ENCODE results near the gene SPTB. TPM values are rescaled to one million over a fixed set of nuclear protein-coding genes. Genes with fewer than 3 reads are reported as not detected.

The SPTB gene
- total RNA-seq, 1 donor from 2014 or later = 3.0 TPM

DNA sequence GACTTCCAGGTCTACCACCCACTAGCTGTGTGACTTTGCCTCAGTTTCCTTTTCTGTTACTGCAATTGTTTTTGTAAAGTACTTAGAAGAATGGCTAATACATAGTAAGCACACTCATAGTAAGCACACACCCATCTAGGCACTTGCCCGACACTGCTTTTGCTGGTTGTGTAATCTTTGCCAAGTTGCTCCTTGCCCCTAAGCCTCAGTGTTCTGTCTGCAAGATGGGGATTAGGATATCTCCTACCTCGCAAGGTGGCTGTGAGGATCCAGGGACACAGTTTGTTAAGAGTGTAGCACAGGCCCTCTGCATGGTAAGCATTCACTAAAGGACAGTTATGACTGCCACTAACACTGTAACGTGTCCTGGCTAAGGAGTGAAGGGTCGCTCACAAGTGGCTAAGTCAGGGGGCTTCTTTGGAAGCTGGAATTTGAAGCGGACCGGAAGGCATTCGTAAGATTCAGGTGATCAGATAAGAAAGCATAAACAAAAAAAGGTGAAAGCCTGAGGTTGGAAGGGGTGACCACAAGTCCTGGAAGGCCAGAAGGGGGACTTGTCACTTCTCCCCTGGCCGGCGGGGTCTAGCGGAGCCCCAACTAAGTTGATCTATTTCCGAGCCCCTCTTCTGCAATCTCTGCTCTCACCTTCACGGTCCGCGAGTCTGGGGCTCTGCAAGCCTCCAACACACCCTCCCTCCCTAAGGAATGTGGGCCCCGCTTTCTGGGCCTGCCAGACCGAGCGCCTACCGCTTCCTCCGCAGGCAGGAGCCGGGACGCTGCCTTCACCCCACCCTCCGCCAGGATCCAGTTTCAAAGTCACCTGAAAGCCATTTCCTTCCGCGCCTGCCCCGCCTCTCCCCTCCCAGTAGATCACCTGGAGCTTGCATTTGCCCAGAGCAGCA, 177.0 kb downstream of the SPTB start:
- intact Hi-C loops (cut with DNase I) = no loop called here
- Histone ChIP-seq H3K4me1 (peaks cover 34% of the 10 kb centered on the region), H3K27ac (no peak overlapping the region), H3K36me3 (no peaks in the 10 kb centered on the region), H3K4me3 (peak overlapping the region; percentile 70), H3K9me3 (no peaks in the 10 kb centered on the region), H3K27me3 (no peaks in the 10 kb centered on the region)
- TF ChIP-seq, protein P1, sequence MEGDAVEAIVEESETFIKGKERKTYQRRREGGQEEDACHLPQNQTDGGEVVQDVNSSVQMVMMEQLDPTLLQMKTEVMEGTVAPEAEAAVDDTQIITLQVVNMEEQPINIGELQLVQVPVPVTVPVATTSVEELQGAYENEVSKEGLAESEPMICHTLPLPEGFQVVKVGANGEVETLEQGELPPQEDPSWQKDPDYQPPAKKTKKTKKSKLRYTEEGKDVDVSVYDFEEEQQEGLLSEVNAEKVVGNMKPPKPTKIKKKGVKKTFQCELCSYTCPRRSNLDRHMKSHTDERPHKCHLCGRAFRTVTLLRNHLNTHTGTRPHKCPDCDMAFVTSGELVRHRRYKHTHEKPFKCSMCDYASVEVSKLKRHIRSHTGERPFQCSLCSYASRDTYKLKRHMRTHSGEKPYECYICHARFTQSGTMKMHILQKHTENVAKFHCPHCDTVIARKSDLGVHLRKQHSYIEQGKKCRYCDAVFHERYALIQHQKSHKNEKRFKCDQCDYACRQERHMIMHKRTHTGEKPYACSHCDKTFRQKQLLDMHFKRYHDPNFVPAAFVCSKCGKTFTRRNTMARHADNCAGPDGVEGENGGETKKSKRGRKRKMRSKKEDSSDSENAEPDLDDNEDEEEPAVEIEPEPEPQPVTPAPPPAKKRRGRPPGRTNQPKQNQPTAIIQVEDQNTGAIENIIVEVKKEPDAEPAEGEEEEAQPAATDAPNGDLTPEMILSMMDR (IDR thresholded peaks at IDR 0.05) = no peak
- ATAC-seq (peak; percentile 52), DNase-seq (peak; percentile 82)

DNA sequence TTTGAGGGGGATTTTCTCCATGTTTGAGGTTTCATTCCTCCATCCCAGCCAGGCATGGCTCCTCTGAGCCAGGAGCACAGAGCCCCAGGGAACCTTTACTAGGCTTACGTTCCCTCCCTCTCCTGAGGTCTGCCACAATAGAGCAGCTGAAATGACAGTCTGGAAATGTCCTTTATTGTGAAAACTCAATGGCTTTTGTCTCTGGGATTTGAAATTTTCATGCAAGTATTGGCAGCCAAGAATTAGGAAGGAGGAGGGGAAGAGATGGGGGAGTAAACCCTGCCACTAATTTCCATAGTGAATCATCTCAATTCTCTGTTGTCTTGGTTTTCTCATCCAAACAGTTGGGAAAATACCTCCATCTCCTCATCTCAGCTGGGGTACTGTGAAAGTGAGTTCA, 178.0 kb downstream of the SPTB start:
- Histone ChIP-seq H3K4me3 (no peak overlapping the region), H3K27ac (no peak overlapping the region), H3K27me3 (no peaks in the 10 kb centered on the region), H3K4me1 (peaks cover 34% of the 10 kb centered on the region), H3K9me3 (no peaks in the 10 kb centered on the region), H3K36me3 (no peaks in the 10 kb centered on the region)
- TF ChIP-seq, protein P1 (IDR thresholded peaks at IDR 0.05) = no peak
- ATAC-seq (no peak), DNase-seq (no peak)
- intact Hi-C loops (cut with DNase I) = no loop called here

DNA sequence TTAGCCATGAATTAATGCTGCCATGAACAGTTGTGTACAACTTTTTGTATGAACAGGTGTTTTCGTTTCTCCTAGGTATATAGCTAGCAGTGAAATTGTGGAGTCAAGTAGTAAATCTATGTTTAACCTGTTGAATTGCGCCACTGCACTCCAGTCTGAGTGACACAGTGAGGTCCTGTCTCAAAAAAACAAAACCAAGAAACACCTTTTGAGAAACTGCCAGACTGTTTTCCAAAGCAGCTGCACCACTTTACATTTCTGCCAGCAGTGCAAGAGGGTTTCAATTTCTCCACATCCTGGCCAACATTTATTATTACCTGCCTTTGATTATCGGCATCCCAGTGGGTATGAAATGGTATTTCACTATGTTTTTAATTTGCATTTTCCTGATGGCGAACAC, 178.8 kb downstream of the SPTB start:
- H3K27ac ChIP-seq = no peak overlapping the region
- peaks cover 26% of the 10 kb centered on the region for H3K4me1 ChIP-seq
- no peak overlapping the region for H3K4me3 ChIP-seq
- intact Hi-C loops (cut with DNase I) = no loop called here
- DNase-seq = no peak
- H3K9me3 ChIP-seq = no peaks in the 10 kb centered on the region
- no peaks in the 10 kb centered on the region for H3K36me3 ChIP-seq
- TF ChIP-seq, protein P1 (IDR thresholded peaks at IDR 0.05) = no peak
- no peaks in the 10 kb centered on the region for H3K27me3 ChIP-seq
- no peak for ATAC-seq

DNA sequence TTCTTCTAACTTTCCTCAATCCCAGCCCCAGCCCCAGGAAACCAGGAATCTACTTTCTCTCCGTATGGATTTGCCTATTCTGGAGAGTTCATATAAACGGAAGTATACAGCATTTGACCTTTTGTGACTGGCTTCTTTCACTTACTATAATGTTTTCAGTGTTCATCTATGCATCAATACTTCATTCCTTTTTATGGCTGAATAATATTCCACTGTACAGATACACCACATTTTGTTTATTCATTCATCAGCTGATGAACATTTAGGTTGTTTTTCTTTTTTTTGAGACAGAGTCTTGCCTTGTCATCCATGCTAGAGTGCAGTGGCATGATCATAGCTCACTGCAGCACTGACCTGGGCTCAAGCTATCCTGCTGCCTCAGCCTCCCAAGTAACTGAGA, 179.4 kb downstream of the SPTB start:
- Histone ChIP-seq H3K4me1 (peaks cover 23% of the 10 kb centered on the region), H3K27ac (no peak overlapping the region), H3K9me3 (no peaks in the 10 kb centered on the region), H3K4me3 (no peak overlapping the region), H3K27me3 (no peaks in the 10 kb centered on the region), H3K36me3 (no peaks in the 10 kb centered on the region)
- no peak for DNase-seq
- intact Hi-C loops (cut with DNase I) = no loop called here
- no peak for ATAC-seq
- TF ChIP-seq, protein P1 (IDR thresholded peaks at IDR 0.05) = no peak

DNA sequence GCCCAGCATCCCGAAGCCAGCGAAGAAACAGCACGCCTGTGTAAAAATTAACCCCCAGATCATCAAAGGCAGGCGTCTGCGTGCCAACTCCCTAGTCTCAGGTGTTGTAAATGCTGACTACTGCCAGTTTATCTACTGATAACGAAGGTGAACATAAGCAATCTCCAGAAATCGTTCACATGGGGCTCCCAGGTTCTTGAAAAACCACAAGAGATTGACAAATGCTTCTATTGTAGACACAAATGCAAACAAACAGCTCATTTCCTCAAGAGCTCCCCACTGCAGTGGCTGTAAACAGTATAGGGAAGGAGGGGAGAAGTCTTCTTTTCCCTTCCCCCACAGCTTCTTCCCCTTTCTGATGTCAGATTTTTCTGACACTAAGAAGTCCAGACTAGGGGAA, 180.8 kb downstream of the SPTB start:
- intact Hi-C loops (cut with DNase I) = no loop called here
- TF ChIP-seq, protein P1 (IDR thresholded peaks at IDR 0.05) = no peak
- DNase-seq (no peak), ATAC-seq (peak; percentile 80)
- Histone ChIP-seq H3K4me1 (peaks cover 23% of the 10 kb centered on the region), H3K27ac (no peak overlapping the region), H3K4me3 (no peak overlapping the region), H3K27me3 (no peaks in the 10 kb centered on the region), H3K36me3 (no peaks in the 10 kb centered on the region), H3K9me3 (no peaks in the 10 kb centered on the region)
